NCI-H2081 (cell line): ENCODE measurements around the gene PARD6B.
"Not testable (repeated sequence)": the region's sequence is repeated elsewhere in the genome, so short reads cannot be mapped to it uniquely, and the experiment has no call there.

Experiments
- DNase-seq, 2 experiments: peaks; one replicate each; lab custom pipeline; 2025; lab: John Stamatoyannopoulos, UW

PARD6B gene

GRCh38 chr20:50774515-50774914 lies 43.1 kb downstream of the PARD6B start:
- DNase-seq, result no peak

GRCh38 chr20:50776122-50776817 lies 44.9 kb downstream of the PARD6B start:
- DNase-seq, result no peak

- DNase-seq, result no peak
Measured at GRCh38 chr20:50777373-50777772, 46.0 kb downstream of the PARD6B start.

GRCh38 chr20:50778994-50779393 lies 47.6 kb downstream of the PARD6B start:
- DNase-seq, result not testable (repeated sequence)

DNA sequence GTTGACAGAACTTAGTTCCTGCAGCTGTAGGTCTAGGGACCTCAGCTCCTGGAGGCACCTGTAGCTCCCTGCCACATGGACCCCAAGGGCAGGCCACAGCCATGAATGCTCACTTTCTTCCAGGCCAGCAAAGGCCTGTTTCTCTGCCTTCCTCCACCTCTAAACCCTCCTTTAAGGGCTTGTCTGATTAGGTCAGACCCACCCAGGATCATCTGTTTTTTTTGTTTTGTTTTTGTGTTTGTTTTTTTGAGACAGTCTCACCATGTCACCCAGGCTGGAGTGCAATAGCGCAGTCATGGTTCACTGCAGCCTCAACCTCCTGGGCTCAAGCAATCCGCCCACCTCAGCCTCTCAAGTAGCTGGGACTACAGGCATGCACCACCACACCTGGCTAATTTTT lies 52.0 kb downstream of the PARD6B start:
- DNase-seq, result no peak

GRCh38 chr20:50783903-50784302 lies 52.5 kb downstream of the PARD6B start:
- no peak for DNase-seq

DNA sequence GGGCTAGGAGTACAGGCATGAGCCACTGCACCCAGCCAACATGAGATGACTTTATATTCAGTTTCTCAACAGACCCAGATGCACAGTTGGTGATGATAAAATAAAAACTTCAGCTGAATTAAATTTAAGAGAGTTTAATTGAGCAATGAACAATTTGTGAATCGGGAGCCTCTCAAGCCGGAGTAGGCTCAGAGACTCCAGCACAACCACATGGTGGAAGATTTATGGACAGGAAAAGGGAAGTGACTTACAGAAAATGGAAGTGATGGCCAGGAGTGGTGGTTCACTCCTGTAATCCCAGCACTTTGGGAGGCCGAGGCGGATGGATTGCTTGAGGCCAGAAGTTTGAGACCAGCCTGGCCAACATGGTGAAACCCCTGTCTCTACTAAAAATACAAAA lies 53.1 kb downstream of the PARD6B start:
- no peak for DNase-seq

GRCh38 chr20:50786703-50787102 lies 55.3 kb downstream of the PARD6B start:
- DNase-seq, result no peak

GRCh38 chr20:50787181-50787580 lies 55.8 kb downstream of the PARD6B start:
- DNase-seq, result no peak

DNA sequence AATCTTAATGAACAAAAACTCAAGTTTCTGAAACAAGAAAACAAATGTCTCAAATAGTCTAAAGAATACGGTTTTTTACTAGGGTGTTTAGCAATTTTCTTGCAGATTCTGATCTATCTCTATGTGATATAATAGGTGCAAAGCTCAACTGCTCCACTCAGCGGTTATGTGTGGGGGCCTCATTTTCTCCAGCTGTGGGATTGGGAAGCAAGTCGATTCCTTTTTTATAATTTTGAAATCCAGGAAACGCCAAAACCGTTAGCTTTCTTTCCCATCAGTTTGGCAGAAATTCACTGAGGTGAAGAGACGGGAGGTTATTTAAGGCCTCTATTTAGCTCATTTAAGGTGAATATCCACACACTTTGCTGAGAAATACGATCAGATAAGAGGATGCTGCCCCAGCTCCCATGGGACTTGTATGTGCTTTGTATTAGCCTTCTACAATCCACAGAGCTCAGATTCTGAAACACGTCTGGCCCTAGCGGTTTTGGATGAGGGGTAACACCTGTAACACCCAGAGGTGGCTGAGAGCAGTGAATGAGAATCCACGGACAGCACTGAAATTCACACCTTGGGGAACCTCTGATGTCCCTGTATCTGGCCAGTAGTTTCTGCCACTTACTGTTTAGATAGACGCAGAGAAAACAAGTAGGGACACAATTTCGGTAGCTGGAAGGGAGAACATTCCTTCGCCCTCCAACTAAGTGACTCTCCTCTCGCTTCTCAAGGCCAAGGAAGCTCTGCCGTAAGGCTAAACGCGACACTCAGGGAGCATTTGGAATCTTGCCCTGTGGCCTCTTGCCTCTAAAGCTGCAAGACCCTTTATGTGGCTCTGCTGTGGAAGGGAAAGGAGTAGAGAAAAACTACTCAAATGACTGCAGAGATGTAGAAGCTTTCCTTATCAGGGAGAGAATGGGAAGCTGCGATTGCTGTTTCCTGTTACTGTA lies 56.9 kb downstream of the PARD6B start:
- DNase-seq, result no peak

DNA sequence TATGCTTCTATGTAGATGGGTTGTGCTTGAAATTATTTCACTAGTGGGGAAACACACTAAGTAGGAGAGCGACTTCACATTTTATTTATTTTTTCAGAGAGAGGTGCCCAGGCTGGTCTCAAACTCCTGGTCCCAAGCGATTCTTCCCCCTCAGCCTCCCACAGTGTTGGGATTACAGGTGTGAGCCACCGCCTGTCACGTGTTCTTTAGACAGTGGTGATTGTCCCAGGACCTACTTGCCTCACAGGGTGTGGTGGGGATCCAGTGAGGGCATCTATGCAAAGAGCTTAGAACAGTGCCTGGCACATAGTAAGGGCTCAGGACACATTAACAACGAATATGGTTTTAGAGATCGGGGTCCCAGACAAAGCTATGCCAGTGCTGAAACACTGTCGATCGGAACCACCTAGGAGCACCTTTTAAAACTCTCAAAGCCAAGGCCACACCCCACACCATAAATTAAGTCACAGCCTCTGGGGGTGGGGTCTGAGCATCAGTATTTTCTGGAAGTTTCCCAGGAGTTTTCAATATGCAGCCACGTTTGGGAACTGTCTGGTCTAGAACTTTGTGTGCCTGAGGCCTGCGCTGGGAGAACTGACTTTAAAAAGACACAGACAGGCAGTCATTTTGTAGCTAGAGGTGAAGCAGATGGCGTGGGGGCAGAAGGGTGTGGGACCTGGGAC lies 58.7 kb downstream of the PARD6B start:
- DNase-seq, result no peak

DNA sequence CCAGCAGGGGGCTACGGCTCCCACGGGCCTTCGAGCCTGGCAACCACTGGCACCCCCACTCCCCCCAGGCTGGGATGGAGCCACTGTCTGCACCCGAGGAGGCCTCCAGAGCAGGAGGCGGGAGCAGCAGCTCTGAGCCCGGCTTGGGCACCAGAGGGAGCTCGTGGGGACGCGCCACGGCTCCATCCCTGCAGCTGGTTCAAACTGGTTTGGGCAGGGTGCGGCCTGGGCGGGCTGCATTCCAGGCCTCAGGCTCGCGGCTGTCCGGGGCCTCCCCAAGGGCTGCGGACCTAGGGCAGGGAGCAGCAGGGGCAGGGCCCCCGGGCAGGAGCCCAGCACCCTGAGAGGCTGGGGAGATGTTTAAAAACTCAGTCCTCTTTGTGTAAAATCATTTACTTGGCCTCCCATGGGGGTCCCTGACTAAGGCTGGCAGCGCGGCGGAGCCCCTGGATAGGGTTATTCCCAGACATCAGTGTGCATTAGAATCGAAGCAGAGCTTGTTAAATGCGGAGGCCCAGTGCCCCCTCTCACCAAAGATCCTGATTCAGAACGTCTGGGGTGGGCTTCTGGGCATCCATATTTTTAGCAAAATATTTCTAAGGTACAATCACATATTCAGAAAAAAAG lies 59.4 kb downstream of the PARD6B start:
- peak; percentile 15 to 51 for DNase-seq

- no peak for DNase-seq
Measured at GRCh38 chr20:50792708-50793574, 61.6 kb downstream of the PARD6B start.

- not testable (repeated sequence) for DNase-seq
Measured at GRCh38 chr20:50793575-50794016, 62.2 kb downstream of the PARD6B start.

DNA sequence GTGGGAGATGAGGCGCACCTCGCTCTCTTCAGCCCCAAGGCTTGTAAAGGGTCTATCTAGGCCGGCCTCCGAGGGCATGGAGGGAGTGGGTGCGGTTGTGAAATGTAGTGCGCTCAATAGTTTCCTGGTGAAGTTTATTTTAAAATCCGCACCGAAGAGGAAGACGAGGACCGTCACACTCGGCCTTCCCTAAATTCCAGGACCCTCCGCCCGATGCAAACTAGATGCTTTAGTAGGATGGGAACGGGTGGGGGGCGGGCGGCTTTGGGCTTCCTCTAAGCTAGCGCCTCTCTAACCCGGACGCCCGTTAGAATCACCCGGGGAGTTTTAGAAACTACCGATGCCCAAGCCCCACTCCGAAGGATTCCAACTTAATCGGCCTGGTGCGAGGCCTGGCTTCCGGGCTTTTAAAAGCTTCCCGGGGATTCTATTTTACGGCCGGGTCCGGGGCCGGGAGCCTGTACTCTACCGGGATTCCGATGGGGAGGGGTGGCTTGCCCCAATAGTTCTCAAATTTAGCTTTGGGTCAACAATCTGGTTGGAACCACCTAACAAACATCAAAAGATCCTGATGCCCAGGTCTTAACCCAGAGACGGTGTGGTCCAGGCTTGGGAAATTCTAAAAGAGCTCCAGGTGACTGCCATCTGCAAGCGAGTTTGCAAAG lies 62.9 kb downstream of the PARD6B start:
- DNase-seq, result peak; percentile 24 to 41

GRCh38 chr20:50794846-50795634 lies 63.7 kb downstream of the PARD6B start, which contains the start of gene BCAS4:
Gene BCAS4 (plus strand): TSS chr20:50795061. CDS start chr20:50795084, 23 bp downstream.
- peak; percentile 47 to 78 for DNase-seq

GRCh38 chr20:50797142-50797541 lies 65.8 kb downstream of the PARD6B start:
- DNase-seq, result no peak

- DNase-seq, result no peak
Measured at GRCh38 chr20:50798650-50799049, 67.3 kb downstream of the PARD6B start.

DNA sequence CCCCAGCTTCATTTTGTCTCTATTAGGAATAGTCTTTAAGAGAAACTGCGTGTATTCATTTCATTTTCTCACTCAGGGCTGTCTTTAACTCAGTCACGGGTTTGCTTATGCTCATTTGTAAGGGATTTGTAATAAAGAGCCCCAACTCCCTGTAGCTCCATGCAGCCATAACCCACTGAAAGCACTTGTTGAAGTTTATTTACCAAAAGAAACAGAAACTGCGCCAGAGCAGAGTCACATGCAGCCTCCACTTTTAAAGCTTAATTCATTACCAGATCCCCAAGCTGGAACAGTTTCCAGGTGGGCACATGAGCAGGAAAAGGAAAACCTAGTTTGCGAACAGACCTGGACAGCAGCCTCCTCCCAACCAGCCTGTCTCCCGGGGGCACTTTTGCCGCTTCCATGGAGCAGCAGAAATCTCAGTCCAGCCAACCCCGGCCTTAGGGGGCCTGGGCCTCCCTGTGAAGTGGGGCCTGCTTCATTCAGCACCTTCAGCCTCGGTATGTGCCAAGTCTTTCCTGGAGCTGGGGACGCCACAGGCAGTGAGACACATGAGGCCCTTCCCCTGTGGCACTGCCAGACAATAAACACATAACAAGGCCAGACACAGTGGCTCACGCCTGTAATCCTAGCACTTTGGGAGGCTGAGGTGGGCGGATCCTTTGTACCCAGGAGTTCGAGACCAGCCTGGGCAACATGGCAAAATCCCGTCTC lies 68.0 kb downstream of the PARD6B start:
- no peak for DNase-seq
